ENCODE measurements around the gene GNG7. TPM values are rescaled to one million over a fixed set of nuclear protein-coding genes. Genes with fewer than 3 reads are reported as not detected.

GNG7 gene
- total RNA-seq, 1 donor from 2014 or later, result 0.13 TPM

Other genes starting within 250 kb of the GNG7 start
- gene LMNB2, start 245.7 kb downstream of the GNG7 start, total RNA-seq, result 109 and 116 TPM in 2 replicates
- 129 and 132 TPM in 2 replicates for gene GADD45B, start 226.6 kb downstream of the GNG7 start, total RNA-seq
- gene DIRAS1, start 18.7 kb upstream of the GNG7 start, total RNA-seq, result 0.05 TPM in 1 of 2 replicates, not detected in the other
- 50.3 and 51.6 TPM in 2 replicates for gene SLC39A3, start 37.3 kb upstream of the GNG7 start, total RNA-seq
- gene SGTA, start 80.6 kb upstream of the GNG7 start, total RNA-seq, result 73.4 and 77.8 TPM in 2 replicates
- gene THOP1, start 82.8 kb upstream of the GNG7 start, total RNA-seq, result 190 and 195 TPM in 2 replicates
- 1.8 and 1.9 TPM in 2 replicates for gene ZNF554, start 117.2 kb upstream of the GNG7 start, total RNA-seq
- 0.37 and 0.65 TPM in 2 replicates for gene ZNF555, start 138.8 kb upstream of the GNG7 start, total RNA-seq
- not detected in 2 replicates for gene ZNF556, start 164.6 kb upstream of the GNG7 start, total RNA-seq
- gene ZNF57, start 198.2 kb upstream of the GNG7 start, total RNA-seq, result 2.2 and 2.6 TPM in 2 replicates
- 3.2 and 5.3 TPM in 2 replicates for gene ZNF77, start 242.3 kb upstream of the GNG7 start, total RNA-seq